SK-N-MC (cell line): ENCODE data around the gene CLCN7.

Experiments used
- EZH2 ChIP-seq: fragments of 200-600 bp; sonication (generic); IDR thresholded peaks from one replicate; pipeline ENCODE4 v1.6.1; 2017; ENCODE audit warnings: antibody characterized with exemption
- FOXP2 ChIP-seq: optimal IDR thresholded peaks from 2 replicates; pipeline ENCODE3; 2011; ENCODE audit warnings: mild to moderate bottlenecking, moderate library complexity; ENCODE audit not compliant: insufficient read depth; ENCODE audit errors: extremely low read length, control extremely low read depth
- POLR2AphosphoS5 ChIP-seq: IDR thresholded peaks from 2 replicates; pipeline ENCODE4 v1.6.1; 2012; ENCODE audit warnings: mild to moderate bottlenecking, low read depth, low read length, borderline replicate concordance

- no peak for TF ChIP-seq EZH2
- no peak for TF ChIP-seq POLR2AphosphoS5
- no peak for TF ChIP-seq FOXP2
Observed at GRCh38 chr16:1489077-1489476, 14.2 kb upstream of the CLCN7 start.
